Left renal cortex interstitium (tissue), 4 donors: ENCODE results near the gene POLR1B. TPM values are rescaled to one million over a fixed set of nuclear protein-coding genes. Genes with fewer than 3 reads are reported as not detected.
"Not testable (repeated sequence)": the region's sequence is repeated elsewhere in the genome, so short reads cannot be mapped to it uniquely, and the experiment has no call there.

Experiments used
- DNase-seq, 4 donors: peaks; one replicate each; pipeline ENCODE4 v3.0.0-alpha.2; 2013; ENCODE audit warnings: low read depth in 4 of 4, low spot score in 2 of 4, missing footprints in 1 of 4
- polyA plus RNA-seq, 4 donors: library from polyadenylated mRNA; unstranded; fragments of 120-200 nt; gene quantifications; one replicate each; pipeline ENCODE4 v1.2.1, GENCODE V29; 2013; ENCODE audit not compliant: insufficient read length in 4 of 4

The POLR1B gene
- polyA plus RNA-seq, 4 donors = 22.0 to 26.3 (median 23.0) TPM

- no peak for DNase-seq
Measured at GRCh38 chr2:112539306-112539705, 3.0 kb upstream of the POLR1B start.

GRCh38 chr2:112540906-112541305 is 1.4 kb upstream of the POLR1B start:
- DNase-seq = no peak

GRCh38 chr2:112541315-112542122 is 746 bp upstream of the POLR1B start:
- peak in 1 of 4 donors; percentile 69 for DNase-seq

- DNase-seq = no peak
Measured at GRCh38 chr2:112542984-112543661, 858 bp downstream of the POLR1B start.

GRCh38 chr2:112547333-112547732 is 5.1 kb downstream of the POLR1B start:
- no peak for DNase-seq

GRCh38 chr2:112548980-112549379 is 6.7 kb downstream of the POLR1B start:
- DNase-seq = no peak

- DNase-seq = no peak
Measured at GRCh38 chr2:112566104-112566503, 23.8 kb downstream of the POLR1B start.

GRCh38 chr2:112566508-112566907 is 24.2 kb downstream of the POLR1B start:
- DNase-seq = not testable (repeated sequence)

GRCh38 chr2:112572005-112572404 is 29.7 kb downstream of the POLR1B start:
- no peak for DNase-seq

GRCh38 chr2:112577756-112578155 is 35.5 kb downstream of the POLR1B start:
- no peak for DNase-seq

- no peak for DNase-seq
Measured at GRCh38 chr2:112579241-112579640, 37.0 kb downstream of the POLR1B start.

- DNase-seq = no peak
Measured at GRCh38 chr2:112580084-112580483, 37.8 kb downstream of the POLR1B start.

GRCh38 chr2:112582314-112582746 is 40.1 kb downstream of the POLR1B start:
- DNase-seq = peak in 3 of 4 donors; percentile 13 to 51 (median 24)

GRCh38 chr2:112583497-112584133 is 41.4 kb downstream of the POLR1B start:
- peak in 2 of 4 donors; percentile 9 to 18 for DNase-seq

GRCh38 chr2:112584134-112584890 is 42.0 kb downstream of the POLR1B start, which contains the start of gene CHCHD5:
Gene CHCHD5, plus strand, starts transcription at chr2:112584609. Its CDS starts 39 bp downstream, at chr2:112584648.
- DNase-seq = peak; percentile 77 to 94 (median 88)

GRCh38 chr2:112584891-112585250 is 42.6 kb downstream of the POLR1B start:
- no peak for DNase-seq

GRCh38 chr2:112585400-112585799 is 43.1 kb downstream of the POLR1B start:
- no peak for DNase-seq

GRCh38 chr2:112585873-112586464 is 43.7 kb downstream of the POLR1B start:
- DNase-seq = no peak

- DNase-seq = no peak
Measured at GRCh38 chr2:112588611-112589045, 46.4 kb downstream of the POLR1B start.

- DNase-seq = no peak
Measured at GRCh38 chr2:112591413-112591812, 49.1 kb downstream of the POLR1B start.
